ENCODE measurements around the gene OXCT1. TPM values are rescaled to one million over a fixed set of nuclear protein-coding genes. Genes with fewer than 3 reads are reported as not detected.

OXCT1 gene
- total and polyA plus RNA-seq, 4 experiments from 2014 or later = 30.1 to 37.5 (median 33.1) TPM

DNA sequence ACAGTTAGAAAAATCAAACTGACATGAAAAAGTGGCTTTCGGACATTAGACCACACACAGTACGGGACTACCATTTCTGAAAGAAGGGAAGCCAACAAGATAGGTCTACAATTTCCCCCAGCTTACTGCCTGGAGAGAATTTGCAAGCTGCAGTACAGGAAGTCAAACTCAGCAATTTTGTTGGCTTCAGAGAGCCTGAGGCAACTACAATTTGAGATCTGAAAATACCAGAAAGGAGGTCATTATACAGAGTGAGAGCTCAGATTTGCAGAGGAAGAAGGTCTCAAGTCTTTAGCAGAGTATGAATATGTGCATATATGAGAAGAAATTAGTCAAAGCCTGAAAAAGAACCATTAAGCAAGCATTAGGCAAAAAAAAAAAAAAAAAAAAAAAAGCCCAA is 83.0 kb downstream of the OXCT1 start:
- ChIA-PET CTCF (ENCODE audit: partially characterized antibody) (no interaction called here), POLR2A (ENCODE audit: partially characterized antibody) (no interaction called here)
- no peak overlapping the region for H3K4me3 ChIP-seq (ENCODE audit: low read length in 2 of 2)
- H3K4me1 ChIP-seq (ENCODE audit: insufficient read depth, low read length) = no peaks in the 10 kb centered on the region
- H3K27ac ChIP-seq (ENCODE audit: low read depth, low read length) = no peak overlapping the region
- Mint-ChIP-seq H3K36me3 (peaks cover 42 to 65% of the 10 kb centered on the region in 2 donors), H3K9me3 (no peaks in the 10 kb centered on the region), H3K4me3 (no peak overlapping the region), H3K27ac (no peak overlapping the region), H3K4me1 (peaks cover 0 to 11% (median 6%) of the 10 kb centered on the region in 4 donors), H3K27me3 (no peaks in the 10 kb centered on the region)
- no peak for DNase-seq
- H3K9me3 ChIP-seq (ENCODE audit: control insufficient read depth in 1 of 2, low read length in 2 of 2) = no peaks in the 10 kb centered on the region
- H3K36me3 ChIP-seq (ENCODE audit: insufficient read depth, low read length) = no peaks in the 10 kb centered on the region
- intact Hi-C loops (cut with micrococcal nuclease) = no loop called here
- no peaks in the 10 kb centered on the region for H3K27me3 ChIP-seq (ENCODE audit: insufficient read depth, low read length)

DNA sequence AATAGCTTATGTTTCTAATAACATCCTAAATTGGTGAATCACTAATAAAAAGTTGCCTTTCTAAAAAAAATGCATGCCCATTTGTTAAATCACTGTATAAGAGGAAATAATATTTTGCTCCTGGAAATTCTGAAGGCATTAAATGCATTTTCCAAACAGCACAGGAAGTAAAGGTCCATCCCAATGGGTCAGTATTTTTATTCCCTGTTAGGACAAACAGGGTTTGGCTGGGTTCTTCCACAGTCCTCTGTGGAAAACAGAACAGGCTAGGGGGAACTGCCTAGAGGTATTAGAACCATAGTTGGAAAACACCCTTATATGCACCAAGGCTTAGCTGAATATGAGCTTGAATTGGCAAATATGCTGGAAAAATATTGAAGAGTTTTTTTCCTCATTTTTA is 85.2 kb downstream of the OXCT1 start:
- H3K27ac Mint-ChIP-seq = no peak overlapping the region
- H3K9me3 Mint-ChIP-seq = no peaks in the 10 kb centered on the region
- H3K4me1 Mint-ChIP-seq = peaks cover 0 to 8% (median 6%) of the 10 kb centered on the region in 4 donors
- H3K4me3 ChIP-seq (ENCODE audit: low read length in 2 of 2) = no peak overlapping the region
- ChIA-PET CTCF (ENCODE audit: partially characterized antibody) (no interaction called here), POLR2A (ENCODE audit: partially characterized antibody) (no interaction called here)
- intact Hi-C loops (cut with micrococcal nuclease) = no loop called here
- no peaks in the 10 kb centered on the region for H3K27me3 Mint-ChIP-seq
- no peaks in the 10 kb centered on the region for H3K27me3 ChIP-seq (ENCODE audit: insufficient read depth, low read length)
- no peaks in the 10 kb centered on the region for H3K4me1 ChIP-seq (ENCODE audit: insufficient read depth, low read length)
- H3K36me3 Mint-ChIP-seq = peaks cover 43 to 58% of the 10 kb centered on the region in 2 donors
- no peak overlapping the region for H3K27ac ChIP-seq (ENCODE audit: low read depth, low read length)
- no peaks in the 10 kb centered on the region for H3K9me3 ChIP-seq (ENCODE audit: control insufficient read depth in 1 of 2, low read length in 2 of 2)
- DNase-seq = no peak
- no peak overlapping the region for H3K4me3 Mint-ChIP-seq
- H3K36me3 ChIP-seq (ENCODE audit: insufficient read depth, low read length) = no peaks in the 10 kb centered on the region

DNA sequence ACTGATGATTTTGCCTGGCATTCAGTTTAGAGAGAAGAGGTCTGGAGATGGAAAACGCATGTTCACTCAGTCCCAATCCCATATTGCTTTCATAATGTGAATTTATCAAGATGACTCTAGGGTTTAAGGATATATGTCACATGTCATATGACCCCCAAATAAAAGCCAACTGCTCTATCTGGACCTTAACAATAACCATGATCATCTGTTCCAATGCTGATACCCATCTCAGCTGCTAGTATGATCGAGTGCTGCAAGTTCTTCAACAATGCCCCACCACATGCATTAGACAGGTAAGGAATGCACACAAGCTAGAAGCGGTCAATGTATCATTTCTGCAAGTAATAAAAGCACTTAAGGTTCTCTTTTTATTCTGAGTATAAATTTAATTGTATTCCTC is 91.8 kb downstream of the OXCT1 start:
- no peaks in the 10 kb centered on the region for H3K9me3 ChIP-seq (ENCODE audit: control insufficient read depth in 1 of 2, low read length in 2 of 2)
- no peaks in the 10 kb centered on the region for H3K27me3 ChIP-seq (ENCODE audit: insufficient read depth, low read length)
- no peak overlapping the region for H3K4me3 ChIP-seq (ENCODE audit: low read length in 2 of 2)
- intact Hi-C loops (cut with micrococcal nuclease) = no loop called here
- POLR2A ChIA-PET (ENCODE audit: partially characterized antibody) = no interaction called here
- H3K27ac Mint-ChIP-seq = no peak overlapping the region
- H3K9me3 Mint-ChIP-seq = peaks cover 0 to 2% (median 0%) of the 10 kb centered on the region in 8 donors
- no peak overlapping the region for H3K4me3 Mint-ChIP-seq
- CTCF ChIA-PET (ENCODE audit: partially characterized antibody) = no interaction called here
- peaks cover 4 to 8% (median 6%) of the 10 kb centered on the region in 4 donors for H3K4me1 Mint-ChIP-seq
- H3K36me3 ChIP-seq (ENCODE audit: insufficient read depth, low read length) = no peaks in the 10 kb centered on the region
- H3K27ac ChIP-seq (ENCODE audit: low read depth, low read length) = no peak overlapping the region
- peaks cover 26% of the 10 kb centered on the region in 2 donors for H3K36me3 Mint-ChIP-seq
- DNase-seq = no peak
- no peaks in the 10 kb centered on the region for H3K27me3 Mint-ChIP-seq
- no peaks in the 10 kb centered on the region for H3K4me1 ChIP-seq (ENCODE audit: insufficient read depth, low read length)

DNA sequence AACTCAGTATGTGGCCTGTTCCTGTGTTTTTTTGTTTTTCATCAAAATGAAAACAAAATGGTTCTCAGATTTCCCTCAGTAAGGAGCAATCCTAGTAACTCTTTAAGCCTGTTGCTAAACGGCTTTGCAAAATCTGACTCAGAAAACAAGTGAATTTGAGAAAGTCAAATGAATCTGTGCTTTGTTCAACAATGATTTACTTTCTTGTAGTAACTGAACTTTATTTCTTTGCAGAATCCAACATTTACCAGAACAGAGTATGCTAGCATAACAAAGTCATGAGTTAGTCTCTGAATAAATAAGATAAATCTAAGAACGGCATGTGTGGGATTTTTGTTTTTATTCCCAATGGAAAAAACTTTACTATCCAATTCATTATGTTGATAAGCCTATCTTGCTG is 93.8 kb downstream of the OXCT1 start:
- peaks cover 22 to 24% of the 10 kb centered on the region in 2 donors for H3K36me3 Mint-ChIP-seq

DNA sequence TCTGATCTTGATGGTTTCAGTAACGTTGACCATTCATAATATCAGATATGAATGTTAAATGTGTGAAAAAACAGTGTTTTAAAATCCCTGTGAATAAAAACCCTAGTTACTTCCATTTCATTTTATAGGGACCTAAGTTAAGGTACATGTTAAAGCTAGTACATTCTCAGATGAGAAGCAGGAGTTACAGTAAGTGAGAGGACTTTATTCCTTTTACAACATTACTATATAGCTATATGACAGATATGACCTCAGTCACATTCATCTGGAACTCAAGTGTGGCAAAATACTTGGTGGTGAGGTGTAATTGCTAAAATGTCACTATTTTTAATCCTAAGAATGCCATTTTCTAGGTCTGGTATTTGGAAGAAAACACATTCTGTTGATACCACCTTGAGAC is 96.4 kb downstream of the OXCT1 start:
- Histone ChIP-seq H3K9me3 (ENCODE audit: control insufficient read depth in 1 of 2, low read length in 2 of 2) (no peaks in the 10 kb centered on the region), H3K27ac (ENCODE audit: low read depth, low read length) (no peak overlapping the region), H3K4me1 (ENCODE audit: insufficient read depth, low read length) (no peaks in the 10 kb centered on the region), H3K27me3 (ENCODE audit: insufficient read depth, low read length) (no peaks in the 10 kb centered on the region), H3K4me3 (ENCODE audit: low read length in 2 of 2) (no peak overlapping the region), H3K36me3 (ENCODE audit: insufficient read depth, low read length) (no peaks in the 10 kb centered on the region)
- POLR2A ChIA-PET (ENCODE audit: partially characterized antibody) = no interaction called here
- DNase-seq = no peak
- intact Hi-C loops (cut with micrococcal nuclease) = no loop called here
- H3K4me1 Mint-ChIP-seq = peaks cover 12 to 18% (median 13%) of the 10 kb centered on the region in 4 donors
- no peak overlapping the region for H3K4me3 Mint-ChIP-seq
- peaks cover 0 to 2% (median 0%) of the 10 kb centered on the region in 8 donors for H3K9me3 Mint-ChIP-seq
- CTCF ChIA-PET (ENCODE audit: partially characterized antibody) = no interaction called here
- H3K27me3 Mint-ChIP-seq = no peaks in the 10 kb centered on the region
- peak overlapping the region in 1 of 7 donors; percentile 1 for H3K27ac Mint-ChIP-seq
- peaks cover 19 to 32% of the 10 kb centered on the region in 2 donors for H3K36me3 Mint-ChIP-seq

More for the DNA sequence above, 93.8 kb downstream of the OXCT1 start:
- no peaks in the 10 kb centered on the region for H3K27me3 ChIP-seq (ENCODE audit: insufficient read depth, low read length)
- H3K36me3 ChIP-seq (ENCODE audit: insufficient read depth, low read length) = no peaks in the 10 kb centered on the region
- intact Hi-C loops (cut with micrococcal nuclease) = no loop called here
- POLR2A ChIA-PET (ENCODE audit: partially characterized antibody) = no interaction called here
- peaks cover 0 to 2% (median 0%) of the 10 kb centered on the region in 8 donors for H3K9me3 Mint-ChIP-seq
- CTCF ChIA-PET (ENCODE audit: partially characterized antibody) = no interaction called here
- H3K27ac Mint-ChIP-seq = no peak overlapping the region
- no peaks in the 10 kb centered on the region for H3K4me1 ChIP-seq (ENCODE audit: insufficient read depth, low read length)
- H3K4me3 ChIP-seq (ENCODE audit: low read length in 2 of 2) = no peak overlapping the region
- no peak overlapping the region for H3K4me3 Mint-ChIP-seq
- no peaks in the 10 kb centered on the region for H3K9me3 ChIP-seq (ENCODE audit: control insufficient read depth in 1 of 2, low read length in 2 of 2)
- DNase-seq = no peak
- H3K4me1 Mint-ChIP-seq = peaks cover 10 to 13% (median 13%) of the 10 kb centered on the region in 4 donors
- H3K27ac ChIP-seq (ENCODE audit: low read depth, low read length) = no peak overlapping the region
- no peaks in the 10 kb centered on the region for H3K27me3 Mint-ChIP-seq

DNA sequence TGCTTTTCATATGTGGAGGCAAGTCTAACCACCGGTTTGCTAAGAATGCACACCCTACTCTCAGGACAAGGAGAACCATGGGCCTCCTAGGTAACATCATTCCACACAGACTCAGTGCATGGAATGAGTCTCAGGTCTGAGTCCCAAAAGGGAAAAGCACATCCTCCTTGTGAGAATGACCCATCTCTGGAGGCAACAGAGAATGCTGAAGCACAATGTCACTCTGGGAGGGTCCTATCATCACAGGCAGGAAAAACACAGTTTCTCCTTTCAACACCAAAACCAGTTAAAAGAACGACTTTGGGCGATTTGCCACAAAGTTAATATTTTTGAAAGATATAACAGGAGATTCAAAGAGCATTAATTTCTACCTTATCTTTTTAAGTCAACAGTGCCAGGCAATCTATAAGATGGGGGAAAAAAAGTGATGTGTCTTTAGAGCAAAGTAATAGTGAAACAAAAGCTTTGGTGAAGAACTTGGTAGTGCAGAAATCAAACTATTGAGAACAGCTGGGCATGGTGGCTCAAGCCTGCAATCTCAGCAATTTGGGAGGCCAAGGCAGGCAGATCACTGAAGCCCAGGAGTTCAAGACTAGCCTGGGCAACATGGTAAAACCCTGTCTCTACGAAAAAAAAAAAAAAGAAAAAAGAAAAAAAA is 97.3 kb downstream of the OXCT1 start:
- Mint-ChIP-seq H3K9me3 (peaks cover 0 to 2% (median 0%) of the 10 kb centered on the region in 8 donors), H3K4me1 (peaks cover 11 to 18% (median 14%) of the 10 kb centered on the region in 4 donors), H3K36me3 (peaks cover 26 to 41% of the 10 kb centered on the region in 2 donors), H3K27ac (peak overlapping the region in 1 of 7 donors; percentile 29), H3K27me3 (no peaks in the 10 kb centered on the region), H3K4me3 (no peak overlapping the region)
- H3K27me3 ChIP-seq (ENCODE audit: insufficient read depth, low read length) = no peaks in the 10 kb centered on the region
- H3K4me1 ChIP-seq (ENCODE audit: insufficient read depth, low read length) = no peaks in the 10 kb centered on the region
- H3K4me3 ChIP-seq (ENCODE audit: low read length in 2 of 2) = no peak overlapping the region
- H3K9me3 ChIP-seq (ENCODE audit: control insufficient read depth in 1 of 2, low read length in 2 of 2) = no peaks in the 10 kb centered on the region
- intact Hi-C loops (cut with micrococcal nuclease) = no loop called here
- H3K36me3 ChIP-seq (ENCODE audit: insufficient read depth, low read length) = no peaks in the 10 kb centered on the region
- no peak for DNase-seq
- CTCF ChIA-PET (ENCODE audit: partially characterized antibody) = interaction anchor here (0.6 kb wide), 1 partner anchor 55 kb away, joined by 6 read pairs; no protein-coding TSS in a partner anchor
- H3K27ac ChIP-seq (ENCODE audit: low read depth, low read length) = no peak overlapping the region
- POLR2A ChIA-PET (ENCODE audit: partially characterized antibody) = no interaction called here

DNA sequence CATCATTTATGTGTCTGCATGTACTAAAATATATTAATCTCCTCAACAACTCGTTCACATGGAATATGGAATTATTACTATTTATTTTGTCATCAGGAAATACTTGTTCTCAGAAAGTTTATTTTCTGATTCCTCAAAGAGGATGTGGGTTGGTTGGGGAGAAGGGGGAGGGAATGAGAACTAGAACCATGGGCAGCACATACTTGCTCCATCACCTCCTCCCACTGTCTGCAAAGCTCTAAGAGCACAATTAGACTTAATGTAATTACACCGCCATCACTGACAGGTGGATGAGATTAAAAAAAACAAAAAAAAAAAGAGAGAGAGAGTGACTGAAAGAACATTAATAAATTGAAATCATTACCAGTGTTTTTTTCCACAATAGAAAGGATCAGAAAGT is 98.2 kb downstream of the OXCT1 start:
- H3K4me1 Mint-ChIP-seq = peaks cover 11 to 19% (median 14%) of the 10 kb centered on the region in 4 donors
- H3K36me3 ChIP-seq (ENCODE audit: insufficient read depth, low read length) = no peaks in the 10 kb centered on the region
- peaks cover 26 to 45% of the 10 kb centered on the region in 2 donors for H3K36me3 Mint-ChIP-seq
- peaks cover 0 to 2% (median 0%) of the 10 kb centered on the region in 8 donors for H3K9me3 Mint-ChIP-seq
- ChIA-PET POLR2A (ENCODE audit: partially characterized antibody) (no interaction called here), CTCF (ENCODE audit: partially characterized antibody) (no interaction called here)
- no peaks in the 10 kb centered on the region for H3K9me3 ChIP-seq (ENCODE audit: control insufficient read depth in 1 of 2, low read length in 2 of 2)
- H3K27ac Mint-ChIP-seq = peak overlapping the region in 2 of 7 donors; percentile 30 to 35
- intact Hi-C loops (cut with micrococcal nuclease) = no loop called here
- H3K27me3 ChIP-seq (ENCODE audit: insufficient read depth, low read length) = no peaks in the 10 kb centered on the region
- no peaks in the 10 kb centered on the region for H3K27me3 Mint-ChIP-seq
- H3K27ac ChIP-seq (ENCODE audit: low read depth, low read length) = no peak overlapping the region
- H3K4me3 Mint-ChIP-seq = peak overlapping the region in 1 of 8 donors; percentile 41
- DNase-seq = no peak
- H3K4me3 ChIP-seq (ENCODE audit: low read length in 2 of 2) = no peak overlapping the region
- no peaks in the 10 kb centered on the region for H3K4me1 ChIP-seq (ENCODE audit: insufficient read depth, low read length)

Measured in CD4-positive, alpha-beta memory T cell (primary cell).